Measurements from ENCODE around the gene CITED2. TPM values are rescaled to one million over a fixed set of nuclear protein-coding genes. Genes with fewer than 3 reads are reported as not detected.

Gene CITED2
- total RNA-seq, 6 donors from 2014 or later: 103 to 364 (median 228) TPM

DNA sequence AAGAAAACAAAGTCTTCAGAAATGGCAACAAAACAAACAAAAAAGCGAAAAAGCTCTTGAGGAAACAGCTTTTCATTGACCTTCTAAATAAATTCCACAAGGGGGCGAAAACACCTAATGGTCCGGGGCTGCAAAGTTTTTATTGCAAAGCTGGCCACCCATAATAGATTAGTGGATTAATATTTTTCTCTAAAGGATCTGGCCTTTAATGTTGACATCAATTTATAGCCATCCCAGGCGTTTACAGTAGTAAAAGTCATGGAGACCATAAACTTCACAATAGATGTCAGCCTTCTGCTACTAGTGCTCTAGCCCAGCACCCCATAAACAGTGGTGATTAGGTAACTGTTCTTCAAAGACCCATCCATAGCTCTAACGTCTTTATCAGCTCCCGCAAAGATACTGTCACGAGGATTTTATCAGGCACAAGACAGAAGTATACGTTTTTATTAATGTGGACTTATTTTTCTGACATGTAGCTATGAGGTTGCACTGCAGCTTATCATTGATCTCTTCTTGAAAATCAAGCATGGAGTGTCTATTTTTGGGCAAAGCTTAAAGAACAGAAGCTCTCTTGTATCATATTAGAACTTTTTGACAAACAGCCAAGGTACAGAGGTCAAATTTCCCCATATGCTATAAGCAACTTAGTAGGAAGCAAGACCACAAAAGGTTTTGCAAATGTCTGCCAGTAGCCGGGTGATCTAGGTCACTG, 4.7 kb downstream of the CITED2 start:
- Histone ChIP-seq H3K27ac (peak overlapping the region; percentile 96 to 99 (median 99)), H3K36me3 (peaks cover 0 to 31% (median 5%) of the 10 kb centered on the region in 4 donors), H3K4me1 (peaks cover 23 to 43% (median 31%) of the 10 kb centered on the region in 4 donors), H3K4me3 (peak overlapping the region in 2 of 4 donors; percentile 87 to 88), H3K9me3 (no peaks in the 10 kb centered on the region), H3K27me3 (no peaks in the 10 kb centered on the region)
- TF ChIP-seq, protein P1, sequence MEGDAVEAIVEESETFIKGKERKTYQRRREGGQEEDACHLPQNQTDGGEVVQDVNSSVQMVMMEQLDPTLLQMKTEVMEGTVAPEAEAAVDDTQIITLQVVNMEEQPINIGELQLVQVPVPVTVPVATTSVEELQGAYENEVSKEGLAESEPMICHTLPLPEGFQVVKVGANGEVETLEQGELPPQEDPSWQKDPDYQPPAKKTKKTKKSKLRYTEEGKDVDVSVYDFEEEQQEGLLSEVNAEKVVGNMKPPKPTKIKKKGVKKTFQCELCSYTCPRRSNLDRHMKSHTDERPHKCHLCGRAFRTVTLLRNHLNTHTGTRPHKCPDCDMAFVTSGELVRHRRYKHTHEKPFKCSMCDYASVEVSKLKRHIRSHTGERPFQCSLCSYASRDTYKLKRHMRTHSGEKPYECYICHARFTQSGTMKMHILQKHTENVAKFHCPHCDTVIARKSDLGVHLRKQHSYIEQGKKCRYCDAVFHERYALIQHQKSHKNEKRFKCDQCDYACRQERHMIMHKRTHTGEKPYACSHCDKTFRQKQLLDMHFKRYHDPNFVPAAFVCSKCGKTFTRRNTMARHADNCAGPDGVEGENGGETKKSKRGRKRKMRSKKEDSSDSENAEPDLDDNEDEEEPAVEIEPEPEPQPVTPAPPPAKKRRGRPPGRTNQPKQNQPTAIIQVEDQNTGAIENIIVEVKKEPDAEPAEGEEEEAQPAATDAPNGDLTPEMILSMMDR (IDR thresholded peaks at IDR 0.05): peak; percentile 63 to 76 (median 66)
- TF ChIP-seq POLR2AphosphoS5 (IDR thresholded peaks at IDR 0.05) (no peak), EP300 (IDR thresholded peaks at IDR 0.05) (no peak), POLR2A (IDR thresholded peaks at IDR 0.05) (peak in 1 of 4 donors; percentile 16)
- WGBS, 2 donors: 11 to 12% methylated on average over 9 of the region's 9 CpGs
- ATAC-seq (ENCODE audit: low FRiP score in 2 of 2) (no peak), DNase-seq (no peak)

DNA sequence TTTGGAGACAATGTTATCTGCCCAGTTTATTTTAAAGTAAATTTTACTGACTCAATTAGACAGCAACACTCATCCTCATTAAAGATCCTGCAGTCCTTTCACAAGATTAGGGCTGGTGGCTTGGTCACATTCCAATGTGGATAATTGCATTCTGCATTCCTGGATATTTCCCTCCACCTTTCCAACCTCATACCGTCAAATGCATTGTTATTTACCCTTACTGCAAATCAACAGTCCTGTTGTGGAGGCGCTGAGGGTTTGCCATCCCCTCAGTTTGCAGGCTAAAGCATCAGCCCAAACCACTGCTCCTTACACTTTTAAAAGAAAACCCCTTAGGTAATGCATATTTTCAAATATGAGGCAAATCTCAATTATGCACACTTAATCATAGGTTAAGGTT, 5.4 kb downstream of the CITED2 start:
- H3K4me3 ChIP-seq: no peak overlapping the region
- no peak for ATAC-seq (ENCODE audit: low FRiP score in 2 of 2)
- H3K36me3 ChIP-seq: peaks cover 0 to 30% (median 5%) of the 10 kb centered on the region in 4 donors
- H3K9me3 ChIP-seq: no peaks in the 10 kb centered on the region
- WGBS, 2 donors: 52 to 60% methylated on average over 2 of the region's 2 CpGs
- H3K4me1 ChIP-seq: peaks cover 23 to 43% (median 31%) of the 10 kb centered on the region in 4 donors
- H3K27me3 ChIP-seq: no peaks in the 10 kb centered on the region
- TF ChIP-seq, protein P1 (IDR thresholded peaks at IDR 0.05): no peak
- TF ChIP-seq POLR2A (IDR thresholded peaks at IDR 0.05) (no peak), EP300 (IDR thresholded peaks at IDR 0.05) (no peak), POLR2AphosphoS5 (IDR thresholded peaks at IDR 0.05) (no peak)
- H3K27ac ChIP-seq: peak overlapping the region in 1 of 4 donors; percentile 99
- no peak for DNase-seq

DNA sequence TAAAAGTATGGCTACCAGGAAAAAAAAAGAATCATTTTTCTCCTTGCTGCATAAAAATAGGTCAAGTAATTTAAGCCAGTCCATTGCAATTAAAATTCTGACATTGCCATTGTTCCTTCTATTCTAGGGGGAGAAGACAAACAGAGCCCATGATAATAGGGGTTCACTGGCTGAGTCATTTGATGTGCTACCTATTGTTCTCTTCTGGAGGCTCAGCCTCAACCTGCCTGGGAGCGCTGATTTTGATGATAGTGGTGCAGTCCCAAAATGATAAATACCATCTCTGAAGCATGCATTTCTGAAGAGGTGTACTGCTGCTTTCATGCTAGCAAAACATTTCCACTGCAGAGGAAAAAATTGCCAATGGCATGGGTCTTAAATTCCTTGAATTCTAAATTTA, 5.8 kb downstream of the CITED2 start:
- no peaks in the 10 kb centered on the region for H3K27me3 ChIP-seq
- H3K27ac ChIP-seq: no peak overlapping the region
- peaks cover 0 to 26% (median 5%) of the 10 kb centered on the region in 4 donors for H3K36me3 ChIP-seq
- no peaks in the 10 kb centered on the region for H3K9me3 ChIP-seq
- ATAC-seq (ENCODE audit: low FRiP score in 2 of 2) (no peak), DNase-seq (no peak)
- 67 to 88% methylated on average over 1 of the region's 1 CpG for WGBS, 2 donors
- no peak overlapping the region for H3K4me3 ChIP-seq
- TF ChIP-seq EP300 (IDR thresholded peaks at IDR 0.05) (no peak), POLR2AphosphoS5 (IDR thresholded peaks at IDR 0.05) (no peak), POLR2A (IDR thresholded peaks at IDR 0.05) (no peak)
- TF ChIP-seq, protein P1 (IDR thresholded peaks at IDR 0.05): no peak
- H3K4me1 ChIP-seq: peaks cover 23 to 43% (median 31%) of the 10 kb centered on the region in 4 donors

GRCh38 chr6:139367810-139368351, 6.6 kb downstream of the CITED2 start:
- H3K4me1 ChIP-seq: peaks cover 23 to 43% (median 31%) of the 10 kb centered on the region in 4 donors
- WGBS, 2 donors: 44 to 54% methylated on average over 8 of the region's 8 CpGs
- ATAC-seq (ENCODE audit: low FRiP score in 2 of 2): no peak
- H3K9me3 ChIP-seq: no peaks in the 10 kb centered on the region
- H3K27me3 ChIP-seq: no peaks in the 10 kb centered on the region
- no peak overlapping the region for H3K4me3 ChIP-seq
- peaks cover 0 to 18% (median 0%) of the 10 kb centered on the region in 4 donors for H3K36me3 ChIP-seq
- DNase-seq: no peak
- no peak overlapping the region for H3K27ac ChIP-seq
- no peak for TF ChIP-seq POLR2A (IDR thresholded peaks at IDR 0.05)
- TF ChIP-seq, protein P1 (IDR thresholded peaks at IDR 0.05): no peak
- TF ChIP-seq EP300 (IDR thresholded peaks at IDR 0.05): no peak
- TF ChIP-seq POLR2AphosphoS5 (IDR thresholded peaks at IDR 0.05): no peak
